BE2C (cell line): ENCODE measurements around the gene ARHGEF12.

Experiments used
- DNase-seq: peaks from one replicate; pipeline ENCODE4 v3.0.0-alpha.2; 2020
- H3K27me3 ChIP-seq: fragments of 250-450 bp; sonication (Bioruptor Pico); 2 replicates; pipeline ENCODE4 v1.5.1; 2020; ENCODE audit warnings: mild to moderate bottlenecking
- H3K36me3 ChIP-seq: fragments of 250-450 bp; sonication (Bioruptor Pico); 2 replicates; pipeline ENCODE4 v1.5.1; 2020; ENCODE audit warnings: mild to moderate bottlenecking
- H3K4me1 ChIP-seq: fragments of 250-450 bp; sonication (Bioruptor Pico); 2 replicates; pipeline ENCODE4 v1.5.1; 2020
- H3K4me3 ChIP-seq: 2 replicates; pipeline ENCODE4 v1.5.1; 2011; ENCODE audit warnings: low read depth, low read length
- H3K9me3 ChIP-seq: fragments of 250-450 bp; sonication (Bioruptor Pico); 2 replicates; pipeline ENCODE4 v1.5.1; 2020
- CTCF ChIP-seq: IDR thresholded peaks from 2 replicates; pipeline ENCODE4 v1.5.1; 2012; ENCODE audit warnings: mild to moderate bottlenecking, low read depth, low read length

The ARHGEF12 gene

GRCh38 chr11:120304526-120304925, 31.7 kb upstream of the ARHGEF12 start:
- Histone ChIP-seq H3K9me3 (no peaks in the 10 kb centered on the region), H3K36me3 (no peaks in the 10 kb centered on the region), H3K4me1 (peaks cover 3% of the 10 kb centered on the region; the same call in 1 of the 2 replicates), H3K27me3 (no peaks in the 10 kb centered on the region), H3K4me3 (no peak overlapping the region)
- TF ChIP-seq CTCF, result no peak
- DNase-seq, result no peak

- no peak for DNase-seq
- Histone ChIP-seq H3K27me3 (no peaks in the 10 kb centered on the region), H3K4me1 (no peaks in the 10 kb centered on the region), H3K4me3 (no peak overlapping the region), H3K9me3 (no peaks in the 10 kb centered on the region), H3K36me3 (no peaks in the 10 kb centered on the region)
- TF ChIP-seq CTCF, result no peak
Observed at GRCh38 chr11:120305286-120305685, 30.9 kb upstream of the ARHGEF12 start.

- Histone ChIP-seq H3K27me3 (no peaks in the 10 kb centered on the region), H3K36me3 (no peaks in the 10 kb centered on the region), H3K4me1 (no peaks in the 10 kb centered on the region), H3K4me3 (no peak overlapping the region), H3K9me3 (no peaks in the 10 kb centered on the region)
- TF ChIP-seq CTCF, result peak; percentile 30
- DNase-seq, result no peak
Observed at GRCh38 chr11:120306519-120307242, 29.5 kb upstream of the ARHGEF12 start.

GRCh38 chr11:120307476-120307875, 28.7 kb upstream of the ARHGEF12 start:
- Histone ChIP-seq H3K4me3 (no peak overlapping the region), H3K36me3 (no peaks in the 10 kb centered on the region), H3K4me1 (no peaks in the 10 kb centered on the region), H3K27me3 (no peaks in the 10 kb centered on the region), H3K9me3 (no peaks in the 10 kb centered on the region)
- no peak for DNase-seq
- no peak for TF ChIP-seq CTCF

GRCh38 chr11:120308081-120308480, 28.1 kb upstream of the ARHGEF12 start:
- Histone ChIP-seq H3K27me3 (no peaks in the 10 kb centered on the region), H3K4me1 (no peaks in the 10 kb centered on the region), H3K9me3 (no peaks in the 10 kb centered on the region), H3K36me3 (no peaks in the 10 kb centered on the region), H3K4me3 (no peak overlapping the region)
- TF ChIP-seq CTCF, result no peak
- DNase-seq, result no peak

- no peak for DNase-seq
- Histone ChIP-seq H3K27me3 (no peaks in the 10 kb centered on the region), H3K36me3 (no peaks in the 10 kb centered on the region), H3K4me1 (no peaks in the 10 kb centered on the region), H3K4me3 (no peak overlapping the region), H3K9me3 (no peaks in the 10 kb centered on the region)
- no peak for TF ChIP-seq CTCF
Observed at GRCh38 chr11:120310870-120311269, 25.3 kb upstream of the ARHGEF12 start.
